ENCODE measurements around the gene LMO3.
"Not testable (repeated sequence)": the region's sequence is repeated elsewhere in the genome, so short reads cannot be mapped to it uniquely, and the experiment has no call there.

Gene LMO3

GRCh38 chr12:16537652-16538051 is 68.3 kb downstream of the LMO3 start:
- DNase-seq: not testable (repeated sequence)

GRCh38 chr12:16531621-16532020 is 74.3 kb downstream of the LMO3 start:
- DNase-seq: no peak

- no peak for DNase-seq
These were observed 75.6 kb downstream of the LMO3 start for GRCh38 chr12:16530268-16530850.

- DNase-seq: peak; percentile 25
These were observed 79.3 kb downstream of the LMO3 start for GRCh38 chr12:16526693-16527092.

- DNase-seq: no peak
These were observed 81.6 kb downstream of the LMO3 start for GRCh38 chr12:16524378-16524777.

- no peak for DNase-seq
These were observed 82.0 kb downstream of the LMO3 start for GRCh38 chr12:16523951-16524331.

GRCh38 chr12:16523284-16523950 is 82.5 kb downstream of the LMO3 start:
- no peak for DNase-seq

GRCh38 chr12:16520328-16520727 is 85.6 kb downstream of the LMO3 start:
- DNase-seq: no peak

- no peak for DNase-seq
These were observed 90.3 kb downstream of the LMO3 start for GRCh38 chr12:16515666-16516065.

- no peak for DNase-seq
These were observed 92.7 kb downstream of the LMO3 start for GRCh38 chr12:16513231-16513630.

GRCh38 chr12:16509411-16509810 is 96.6 kb downstream of the LMO3 start:
- DNase-seq: no peak

GRCh38 chr12:16506394-16506793 is 99.6 kb downstream of the LMO3 start:
- no peak for DNase-seq

GRCh38 chr12:16504200-16504599 is 101.8 kb downstream of the LMO3 start:
- no peak for DNase-seq

GRCh38 chr12:16499611-16500010 is 106.4 kb downstream of the LMO3 start:
- DNase-seq: no peak

All from fibroblast of skin of back (primary cell).